Activated B cell treated with CpG ODN at 0.5 μM for 24 hours (primary cell): ENCODE data around the gene OSBPL3. TPM values are rescaled to one million over a fixed set of nuclear protein-coding genes. Genes with fewer than 3 reads are reported as not detected.

ENCODE experiments used
- ATAC-seq: fragments of 200-7000 bp; cut with Tn5 transposase; one replicate; pipeline ENCODE4 v1.10.0; 2021; ENCODE audit warnings: low read depth, mild to moderate bottlenecking, moderate library complexity
- CTCF ChIA-PET: fragments of 350-600 bp; sonication (Branson Sonifier 250); formaldehyde crosslinking; loops from one replicate; lab custom pipeline; 2021; ENCODE audit warnings: antibody characterized with exemption; lab: Charles Lee
- POLR2A ChIA-PET: fragments of 350-600 bp; sonication (Branson Sonifier 250); formaldehyde crosslinking; loops from one replicate; lab custom pipeline; 2021; ENCODE audit warnings: antibody characterized with exemption; lab: Charles Lee
- DNase-seq: peaks from one replicate; pipeline ENCODE4 v3.0.0; 2022
- H3K27ac Mint-ChIP-seq: one replicate; pipeline ENCODE4 v1.8.0; 2020; ENCODE audit warnings: mixed read lengths
- H3K27me3 Mint-ChIP-seq: one replicate; pipeline ENCODE4 v1.8.0; 2021; ENCODE audit warnings: mixed read lengths
- H3K36me3 Mint-ChIP-seq: one replicate; pipeline ENCODE4 v1.8.0; 2021; ENCODE audit warnings: low read depth, mixed read lengths
- H3K4me1 Mint-ChIP-seq: one replicate; pipeline ENCODE4 v1.8.0; 2021; ENCODE audit warnings: mixed read lengths
- H3K4me3 Mint-ChIP-seq: one replicate; pipeline ENCODE4 v1.8.0; 2020; ENCODE audit warnings: mild to moderate bottlenecking, mixed read lengths
- H3K9me3 Mint-ChIP-seq: one replicate; pipeline ENCODE4 v1.8.0; 2020; ENCODE audit warnings: mixed read lengths
- intact Hi-C: fragments of 100-400 bp; cut with micrococcal nuclease; formaldehyde crosslinking; loops from one replicate; pipeline ENCODE4 v1.15.1; 2024
- total RNA-seq: library from RNA; stranded (reverse); gene quantifications from 2 replicates; pipeline ENCODE4 v1.2.3, GENCODE V29; 2022
- TF ChIP-seq, protein P1 (sequence below): fragments of 200-600 bp; IDR thresholded peaks from one replicate; pipeline ENCODE4 v1.8.0; 2022; ENCODE audit warnings: antibody characterized with exemption, mild to moderate bottlenecking

Gene OSBPL3
- total RNA-seq, 1 donor from 2014 or later = 33.3 TPM

DNA sequence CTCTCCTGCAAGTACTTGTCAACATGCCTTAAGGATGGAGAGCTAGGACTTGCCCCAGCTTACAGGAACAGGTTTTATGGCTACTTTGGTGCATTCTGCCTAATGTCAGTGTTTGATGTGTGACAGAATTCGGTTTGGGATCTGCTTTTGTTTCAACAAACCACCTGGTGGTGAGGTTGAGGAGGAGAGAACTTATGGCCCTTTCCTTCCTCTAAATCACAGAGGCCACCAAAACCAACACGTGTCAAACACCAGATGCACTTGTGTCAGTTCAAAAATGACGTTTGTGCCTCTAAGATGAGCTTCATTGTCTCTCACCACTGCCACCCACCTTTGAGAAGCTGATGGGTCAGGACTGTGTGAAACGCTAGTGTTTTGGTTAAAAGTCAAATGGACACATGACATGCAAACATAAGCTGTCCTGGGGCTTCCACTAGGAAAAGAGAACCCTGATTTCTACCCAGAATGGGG lies 83.9 kb downstream of the OSBPL3 start:
- H3K36me3 Mint-ChIP-seq = peaks cover 8% of the 10 kb centered on the region
- peak overlapping the region; percentile 42 for H3K27ac Mint-ChIP-seq
- H3K9me3 Mint-ChIP-seq = no peaks in the 10 kb centered on the region
- peaks cover 61% of the 10 kb centered on the region for H3K4me1 Mint-ChIP-seq
- ATAC-seq (peak; percentile 69), DNase-seq (no peak)
- ChIA-PET POLR2A (interaction anchor here (0.9 to 1.4 kb wide), 3 partner anchors 19 to 83 kb away, joined by 4 to 20 read pairs (median 5); no protein-coding TSS in a partner anchor), CTCF (interaction anchor here (0.9 to 1.8 kb wide), 8 partner anchors 9 to 84 kb away, joined by 3 to 13 read pairs (median 8); partner anchors contain the start of gene OSBPL3)
- intact Hi-C loops = loop anchor here (1.0 to 2.0 kb wide), 3 partner anchors 13 to 75 kb away; no protein-coding TSS in a partner anchor
- no peaks in the 10 kb centered on the region for H3K27me3 Mint-ChIP-seq
- no peak overlapping the region for H3K4me3 Mint-ChIP-seq
- TF ChIP-seq, protein P1, sequence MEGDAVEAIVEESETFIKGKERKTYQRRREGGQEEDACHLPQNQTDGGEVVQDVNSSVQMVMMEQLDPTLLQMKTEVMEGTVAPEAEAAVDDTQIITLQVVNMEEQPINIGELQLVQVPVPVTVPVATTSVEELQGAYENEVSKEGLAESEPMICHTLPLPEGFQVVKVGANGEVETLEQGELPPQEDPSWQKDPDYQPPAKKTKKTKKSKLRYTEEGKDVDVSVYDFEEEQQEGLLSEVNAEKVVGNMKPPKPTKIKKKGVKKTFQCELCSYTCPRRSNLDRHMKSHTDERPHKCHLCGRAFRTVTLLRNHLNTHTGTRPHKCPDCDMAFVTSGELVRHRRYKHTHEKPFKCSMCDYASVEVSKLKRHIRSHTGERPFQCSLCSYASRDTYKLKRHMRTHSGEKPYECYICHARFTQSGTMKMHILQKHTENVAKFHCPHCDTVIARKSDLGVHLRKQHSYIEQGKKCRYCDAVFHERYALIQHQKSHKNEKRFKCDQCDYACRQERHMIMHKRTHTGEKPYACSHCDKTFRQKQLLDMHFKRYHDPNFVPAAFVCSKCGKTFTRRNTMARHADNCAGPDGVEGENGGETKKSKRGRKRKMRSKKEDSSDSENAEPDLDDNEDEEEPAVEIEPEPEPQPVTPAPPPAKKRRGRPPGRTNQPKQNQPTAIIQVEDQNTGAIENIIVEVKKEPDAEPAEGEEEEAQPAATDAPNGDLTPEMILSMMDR = no peak

DNA sequence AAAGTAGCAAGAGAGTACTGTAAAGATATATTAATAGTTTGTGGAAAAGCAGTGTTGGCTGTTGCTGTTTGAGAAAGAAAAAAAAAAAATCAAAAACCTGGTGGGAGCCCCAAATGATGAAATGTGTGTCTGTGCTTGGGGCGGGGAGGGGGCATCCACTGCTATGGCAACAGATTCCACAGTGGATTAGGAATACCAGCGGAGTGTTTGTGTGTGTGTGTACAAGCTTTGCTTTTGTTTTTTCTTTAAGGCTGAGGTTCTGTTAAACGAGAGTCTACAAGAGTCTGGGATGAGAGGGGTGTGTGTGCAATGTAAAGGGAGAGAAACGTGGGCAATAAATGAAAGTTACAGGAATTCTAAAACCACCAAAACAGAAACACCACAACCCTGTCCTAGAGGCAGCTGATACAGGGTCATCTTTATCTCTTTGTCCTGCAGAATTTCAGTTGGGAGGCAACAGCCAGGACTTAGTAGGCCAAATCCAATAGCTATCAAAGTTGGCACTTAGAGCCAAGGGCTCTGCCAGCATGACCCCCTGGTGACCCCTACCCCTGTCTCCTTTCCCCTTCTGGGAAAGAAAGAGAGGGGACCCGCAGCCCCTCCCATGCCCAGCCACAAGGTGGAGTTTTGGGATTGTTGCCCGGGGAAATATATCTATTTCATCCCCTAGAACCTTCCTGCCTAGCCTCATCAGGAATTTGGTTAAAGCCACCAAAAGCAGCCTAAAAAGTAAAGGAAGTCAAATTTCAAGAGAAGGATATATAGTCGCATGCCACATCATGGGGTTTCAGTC lies 85.4 kb downstream of the OSBPL3 start:
- peaks cover 51% of the 10 kb centered on the region for H3K4me1 Mint-ChIP-seq
- no peaks in the 10 kb centered on the region for H3K9me3 Mint-ChIP-seq
- POLR2A ChIA-PET = no interaction called here
- DNase-seq (no peak), ATAC-seq (no peak)
- CTCF ChIA-PET = interaction anchor here (1.1 to 2.1 kb wide), 5 partner anchors 10 to 175 kb away, joined by 3 to 8 read pairs (median 4); no protein-coding TSS in a partner anchor
- intact Hi-C loops = no loop called here
- H3K36me3 Mint-ChIP-seq = peaks cover 15% of the 10 kb centered on the region
- H3K27ac Mint-ChIP-seq = no peak overlapping the region
- no peak overlapping the region for H3K4me3 Mint-ChIP-seq
- TF ChIP-seq, protein P1 = no peak
- H3K27me3 Mint-ChIP-seq = no peaks in the 10 kb centered on the region

DNA sequence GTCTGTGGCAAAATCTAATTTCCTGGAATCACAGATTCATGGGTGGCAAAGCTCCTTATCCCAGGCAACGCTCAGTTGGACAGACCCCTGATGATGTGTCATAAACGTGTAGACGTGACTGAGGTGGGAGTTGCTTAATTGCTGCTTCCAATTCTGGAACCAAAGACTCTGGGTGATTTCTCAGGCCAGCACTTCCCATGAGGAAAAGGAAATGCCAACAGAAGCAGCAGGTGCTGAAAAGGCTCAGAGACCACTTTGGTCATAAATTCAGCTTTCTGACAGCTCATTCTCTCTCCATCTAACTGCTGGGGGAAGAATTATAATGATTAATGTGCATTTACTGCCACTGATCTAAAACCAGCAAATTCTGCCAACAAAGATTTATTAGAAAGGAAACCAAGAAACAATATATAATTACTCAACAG lies 88.7 kb downstream of the OSBPL3 start:
- Mint-ChIP-seq H3K4me3 (no peak overlapping the region), H3K36me3 (peaks cover 21% of the 10 kb centered on the region), H3K9me3 (no peaks in the 10 kb centered on the region), H3K4me1 (peaks cover 29% of the 10 kb centered on the region), H3K27ac (no peak overlapping the region), H3K27me3 (no peaks in the 10 kb centered on the region)
- POLR2A ChIA-PET = no interaction called here
- DNase-seq (no peak), ATAC-seq (no peak)
- TF ChIP-seq, protein P1 = no peak
- CTCF ChIA-PET = interaction anchor here (1.1 to 1.2 kb wide), 2 partner anchors 71 to 79 kb away, joined by 3 to 4 read pairs; no protein-coding TSS in a partner anchor
- intact Hi-C loops = no loop called here

DNA sequence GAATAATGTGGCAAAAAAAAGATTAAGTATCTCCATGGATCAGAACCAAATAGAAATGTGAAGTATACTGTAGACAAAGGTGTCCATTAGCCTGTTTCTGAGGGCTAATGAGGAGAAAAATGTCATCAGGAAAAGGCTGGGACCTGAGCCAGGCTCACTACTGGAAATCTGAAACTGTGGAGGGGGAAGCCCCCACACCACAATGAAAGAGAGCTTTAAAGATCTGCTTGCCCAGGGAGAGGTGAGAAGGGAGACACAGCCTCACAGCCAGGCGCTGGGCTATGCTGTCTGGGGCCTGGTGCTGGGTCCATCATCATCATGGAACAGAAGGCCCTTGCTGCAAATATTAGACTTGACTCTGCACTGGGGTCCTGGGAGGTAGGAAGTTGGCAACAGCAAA lies 90.4 kb downstream of the OSBPL3 start:
- TF ChIP-seq, protein P1 = no peak
- peaks cover 18% of the 10 kb centered on the region for H3K4me1 Mint-ChIP-seq

DNA sequence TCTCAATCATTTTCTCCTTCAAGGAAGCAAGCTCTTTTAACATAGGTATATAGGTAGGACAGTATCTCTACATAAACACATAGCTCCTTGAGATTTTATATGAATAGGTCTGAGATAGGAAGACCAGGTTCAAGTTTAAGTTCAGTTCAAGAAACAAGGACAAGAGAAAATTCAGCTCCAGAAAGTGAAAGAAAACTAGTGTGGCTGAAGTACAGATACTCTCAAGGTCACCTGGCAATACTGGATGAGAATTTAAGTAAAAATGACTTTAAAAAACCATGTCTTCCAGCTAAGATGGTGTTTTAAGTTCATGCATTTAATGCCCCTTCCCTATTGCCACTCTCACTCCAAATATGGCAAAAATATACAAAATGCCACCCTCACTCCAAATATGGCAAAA lies 91.3 kb downstream of the OSBPL3 start:
- DNase-seq (no peak), ATAC-seq (no peak)
- Mint-ChIP-seq H3K27ac (no peak overlapping the region), H3K36me3 (peaks cover 29% of the 10 kb centered on the region), H3K27me3 (no peaks in the 10 kb centered on the region), H3K4me3 (no peak overlapping the region), H3K4me1 (peaks cover 19% of the 10 kb centered on the region), H3K9me3 (no peaks in the 10 kb centered on the region)
- ChIA-PET CTCF (interaction anchor here (1.6 kb wide), 1 partner anchor 91 kb away, joined by 6 read pairs; the partner anchor contains the start of gene OSBPL3), POLR2A (no interaction called here)
- TF ChIP-seq, protein P1 = no peak
- intact Hi-C loops = no loop called here

More for the DNA sequence above, 90.4 kb downstream of the OSBPL3 start:
- H3K9me3 Mint-ChIP-seq = no peaks in the 10 kb centered on the region
- intact Hi-C loops = no loop called here
- DNase-seq (no peak), ATAC-seq (no peak)
- CTCF ChIA-PET = interaction anchor here (1.6 kb wide), 1 partner anchor 90 kb away, joined by 6 read pairs; the partner anchor contains the start of gene OSBPL3
- H3K4me3 Mint-ChIP-seq = no peak overlapping the region
- no peaks in the 10 kb centered on the region for H3K27me3 Mint-ChIP-seq
- peaks cover 27% of the 10 kb centered on the region for H3K36me3 Mint-ChIP-seq
- POLR2A ChIA-PET = no interaction called here
- no peak overlapping the region for H3K27ac Mint-ChIP-seq
